HG03108 (cell line): ENCODE measurements around the gene CLN3.
"Not testable (repeated sequence)": the region's sequence is repeated elsewhere in the genome, so short reads cannot be mapped to it uniquely, and the experiment has no call there.

Experiments
- ATAC-seq: cut with Tn5 transposase; IDR thresholded peaks from one replicate; pipeline ENCODE4 v1.9.1; 2021; ENCODE audit warnings: moderate library complexity; ENCODE audit not compliant: unreplicated experiment

CLN3 gene

DNA sequence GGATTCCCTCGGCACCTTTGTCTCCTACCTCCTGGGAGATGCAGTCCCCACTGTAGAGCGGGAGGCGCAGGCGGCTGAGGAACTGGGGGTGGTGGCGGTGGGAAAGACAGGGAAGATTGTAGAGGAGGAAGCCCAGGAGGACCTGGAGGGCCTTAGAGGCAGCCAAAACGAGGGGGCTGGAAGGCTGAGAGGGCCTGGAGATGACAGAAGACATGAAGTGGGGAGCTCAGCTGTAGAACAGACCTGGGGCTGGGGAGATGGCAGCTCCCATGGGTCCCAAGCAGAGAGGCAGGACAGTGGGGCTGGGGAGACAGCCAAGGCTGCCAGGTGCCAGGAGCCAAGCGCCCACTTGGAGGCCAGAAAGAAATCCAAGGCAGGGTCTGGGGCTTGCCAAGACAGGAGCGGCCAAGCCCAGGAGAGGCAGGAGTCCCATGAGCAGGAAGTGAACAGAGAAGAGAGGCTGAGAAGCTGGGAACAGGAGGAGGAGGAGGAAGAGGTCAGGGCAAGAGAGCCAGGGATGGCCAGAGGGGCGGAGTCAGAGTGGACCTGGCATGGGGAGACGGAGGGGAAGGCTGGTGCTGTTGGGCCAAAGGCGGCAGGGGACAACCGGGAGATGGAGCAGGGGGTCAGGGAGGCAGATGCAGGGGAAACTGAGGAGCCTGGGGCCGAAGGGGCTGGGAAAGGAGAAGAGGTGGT lies 3.4 kb upstream of the CLN3 start:
- ATAC-seq: no peak

DNA sequence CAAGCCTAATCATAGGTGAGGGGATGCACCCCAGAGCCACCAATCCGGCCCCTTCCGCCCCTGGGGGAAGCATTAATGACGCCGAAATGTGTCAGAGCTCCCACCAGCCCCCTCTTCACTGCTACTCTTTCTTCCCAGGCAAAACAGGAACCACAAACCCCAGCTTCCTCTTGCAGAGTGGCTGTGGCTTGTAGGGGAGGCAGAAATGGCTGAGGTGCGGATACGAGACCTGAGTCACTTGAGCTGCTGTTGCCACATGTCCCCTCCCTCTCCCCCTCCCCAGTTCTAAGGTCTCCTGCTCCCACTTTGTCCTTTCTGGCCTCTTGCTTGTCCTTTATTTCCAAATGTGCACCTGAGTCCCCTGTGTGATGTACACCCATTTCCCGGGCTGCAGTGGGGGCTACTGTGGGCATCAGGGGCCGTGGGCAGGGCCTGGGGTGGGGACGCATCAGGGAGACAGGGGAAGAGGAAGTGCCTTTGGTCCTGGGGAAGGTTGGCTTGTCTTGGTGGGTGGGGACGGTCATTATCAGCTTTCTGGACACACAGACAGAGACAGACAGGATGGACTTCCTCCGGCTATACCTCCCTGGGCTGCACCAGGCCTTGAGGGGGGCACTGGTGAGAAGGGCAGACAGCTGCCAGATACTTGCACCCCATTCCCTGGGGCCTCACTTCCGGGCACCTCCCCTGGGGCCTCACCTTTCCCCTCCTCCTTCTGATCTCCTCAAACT lies 2.4 kb upstream of the CLN3 start, which contains the start of gene APOBR:
Gene APOBR, plus strand, starts transcription at position 523 of the 731 bp plus-strand sequence. Its CDS starts 39 bp downstream, at position 562.
- peak; percentile 40 for ATAC-seq

DNA sequence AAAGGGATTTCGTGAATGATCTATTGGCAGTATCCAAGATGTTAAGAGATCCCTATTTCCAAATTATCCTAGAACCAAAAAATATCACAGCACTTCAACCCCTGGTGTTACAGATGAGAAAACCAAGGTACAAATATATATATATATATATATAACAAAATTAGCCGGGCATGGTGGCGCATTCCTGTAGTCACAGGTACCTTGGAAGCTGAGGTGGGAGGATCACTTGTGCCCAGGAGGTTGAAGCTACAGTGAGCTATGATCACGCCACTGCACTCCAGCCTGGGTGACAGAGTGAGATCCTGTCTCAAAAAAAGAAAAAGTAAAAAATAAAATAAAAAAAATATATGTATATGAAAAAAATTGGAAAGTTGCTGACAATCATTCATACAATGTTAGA lies 637 bp upstream of the CLN3 start:
- no peak for ATAC-seq

DNA sequence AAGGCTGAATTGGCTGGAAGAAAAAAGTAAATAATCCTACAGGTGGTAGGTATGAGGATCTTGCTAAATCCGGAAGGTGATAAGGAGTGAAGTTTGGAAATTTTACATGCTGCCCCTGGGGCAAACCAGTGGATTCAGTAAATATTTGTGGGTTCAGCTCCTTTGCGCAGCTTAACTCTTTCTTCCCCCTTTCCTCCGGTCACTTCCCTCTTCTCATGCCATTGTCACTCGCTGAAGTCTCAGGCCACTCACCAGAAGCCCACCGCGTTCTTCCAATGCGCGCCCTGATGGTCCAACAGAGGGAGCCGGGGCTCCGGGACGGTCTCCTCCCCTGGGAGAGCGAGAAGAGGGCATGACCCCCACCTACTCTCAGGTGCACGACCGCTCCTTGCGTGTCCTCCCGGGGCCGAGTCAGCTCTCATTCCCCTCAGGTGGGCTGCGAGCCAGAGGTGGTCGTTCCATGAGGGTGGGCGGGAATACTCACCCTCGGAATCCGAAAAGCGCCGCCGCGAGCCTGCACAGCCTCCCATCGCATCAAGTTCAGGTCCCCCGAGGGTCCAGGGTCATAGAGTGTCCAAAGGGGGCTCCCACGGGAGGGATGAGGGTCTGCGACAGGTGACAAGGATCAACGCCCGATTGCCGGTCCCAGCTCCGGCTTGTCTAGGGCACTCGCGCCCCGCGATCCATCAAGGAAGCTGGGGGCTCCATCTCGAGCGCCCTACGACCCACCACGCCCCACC lies 474 bp downstream of the CLN3 start:
- peak; percentile 9 for ATAC-seq

DNA sequence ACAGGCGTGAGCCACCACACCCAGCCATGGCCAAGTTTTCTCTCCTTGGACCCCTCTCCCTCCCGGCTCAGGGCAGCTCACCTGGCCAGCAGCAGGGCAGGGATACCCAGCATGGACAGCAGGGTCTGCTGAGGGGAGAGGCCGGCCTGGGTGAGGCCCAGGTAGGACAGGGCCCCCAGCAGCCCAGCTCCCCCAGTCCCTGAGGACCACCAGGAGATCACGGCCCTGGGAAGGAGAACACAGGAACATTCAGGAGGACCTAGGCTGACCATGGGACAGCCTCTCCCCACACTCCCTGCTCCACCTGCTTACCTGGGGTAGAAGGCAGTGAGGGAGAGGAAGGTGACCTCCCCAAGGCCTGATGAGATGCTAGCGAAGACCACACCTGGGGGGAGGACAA lies 5.6 kb downstream of the CLN3 start:
- ATAC-seq: no peak

DNA sequence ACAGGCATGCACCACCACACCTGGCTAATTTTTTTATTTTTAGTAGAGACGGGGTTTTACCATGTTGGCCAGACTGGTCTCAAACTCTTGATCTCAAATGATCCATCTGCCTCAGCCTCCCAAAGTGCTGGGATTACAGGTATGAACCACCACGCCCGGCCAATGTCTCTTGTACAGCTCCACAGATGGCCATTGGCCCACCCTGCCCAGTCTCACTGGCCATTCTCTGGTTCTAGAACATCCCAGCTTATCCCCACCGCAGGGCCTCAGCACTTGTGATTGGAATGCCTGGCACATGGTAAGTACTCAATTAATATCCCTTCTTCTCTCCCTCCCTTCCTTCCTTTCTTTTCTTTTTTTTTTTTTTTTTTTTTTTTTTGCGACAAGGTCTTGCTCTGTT lies 8.5 kb downstream of the CLN3 start:
- not testable (repeated sequence) for ATAC-seq

DNA sequence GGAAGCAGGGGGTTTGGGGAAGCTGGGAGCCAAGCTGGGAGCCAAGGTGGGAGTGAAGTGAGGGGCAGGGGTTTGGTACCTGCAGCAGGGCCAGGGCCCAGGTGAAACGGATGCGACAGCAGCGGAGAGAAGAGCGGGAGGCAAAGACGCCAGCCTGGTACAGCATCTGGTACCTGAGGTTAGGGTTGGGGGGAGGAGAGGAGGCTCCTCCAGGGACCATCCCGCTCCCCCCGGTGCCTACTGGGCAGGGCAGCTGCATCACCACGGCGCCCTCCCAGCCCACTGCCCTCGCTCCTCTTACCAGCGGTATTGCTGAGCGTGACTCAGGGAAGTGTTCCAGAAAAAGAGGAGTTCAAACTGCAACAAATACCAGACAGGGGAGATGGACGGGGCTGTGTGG lies 9.8 kb downstream of the CLN3 start:
- no peak for ATAC-seq

DNA sequence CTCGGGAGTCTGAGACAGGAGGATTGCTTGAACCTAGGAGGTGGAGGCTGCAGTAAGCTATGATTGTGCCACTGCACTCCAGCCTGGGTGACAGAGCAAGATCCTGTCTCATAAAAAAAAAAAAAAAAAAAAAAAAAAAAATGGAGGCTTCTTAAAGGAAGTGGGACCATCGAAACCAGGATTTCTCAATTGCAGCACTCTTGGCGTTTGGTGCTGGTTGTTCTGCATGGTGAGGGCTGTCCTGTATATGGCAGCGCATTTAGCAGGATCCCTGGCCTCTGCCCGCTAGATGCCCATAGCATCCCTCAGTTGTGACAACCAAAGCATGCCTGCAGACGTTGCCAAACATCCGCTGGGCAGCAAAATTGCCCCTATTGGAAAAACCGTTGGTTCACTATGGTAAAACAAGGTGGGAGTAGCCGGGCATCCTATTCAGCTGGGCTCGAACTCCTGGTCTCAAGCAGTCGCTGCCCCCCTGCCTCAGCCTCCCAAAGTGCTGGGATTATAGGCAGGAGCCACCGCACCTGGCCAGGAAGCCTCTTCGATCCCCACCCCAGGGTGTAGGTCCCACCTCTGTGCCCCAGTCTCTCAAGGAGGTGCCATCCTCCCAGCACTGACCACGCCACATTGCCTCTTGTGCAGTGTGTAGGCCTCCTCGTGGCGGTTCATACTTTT lies 13.2 kb downstream of the CLN3 start:
- no peak for ATAC-seq

DNA sequence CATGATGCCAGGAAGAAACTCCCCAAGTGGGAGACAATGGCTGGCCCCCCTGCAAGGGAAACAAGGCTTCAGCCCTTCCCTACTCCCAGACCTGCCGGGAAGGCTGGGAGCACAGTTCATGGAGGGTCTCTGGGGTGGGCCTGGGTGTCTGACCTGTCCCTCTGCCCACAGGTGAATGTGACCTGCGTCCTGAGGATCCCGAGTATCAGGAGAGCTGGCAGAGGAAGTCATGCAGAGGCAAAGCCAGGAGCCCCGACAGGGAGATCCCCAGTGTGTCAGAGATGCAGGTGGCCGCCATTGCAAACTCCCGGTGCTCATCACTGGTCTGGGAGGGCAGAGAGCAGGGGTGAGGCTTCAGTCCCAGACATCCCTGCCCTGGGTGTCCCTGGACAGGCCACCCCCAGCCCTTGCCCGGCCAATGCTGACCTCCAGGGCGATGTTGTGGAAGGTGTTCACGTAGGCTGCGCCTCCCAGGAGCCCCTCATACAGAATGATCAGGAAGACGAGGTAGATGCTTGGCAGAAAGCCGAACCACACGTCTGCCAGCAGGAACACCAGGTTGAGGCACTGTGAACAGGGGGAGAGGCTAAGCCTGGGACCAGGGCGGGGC lies 14.5 kb downstream of the CLN3 start:
- no peak for ATAC-seq

DNA sequence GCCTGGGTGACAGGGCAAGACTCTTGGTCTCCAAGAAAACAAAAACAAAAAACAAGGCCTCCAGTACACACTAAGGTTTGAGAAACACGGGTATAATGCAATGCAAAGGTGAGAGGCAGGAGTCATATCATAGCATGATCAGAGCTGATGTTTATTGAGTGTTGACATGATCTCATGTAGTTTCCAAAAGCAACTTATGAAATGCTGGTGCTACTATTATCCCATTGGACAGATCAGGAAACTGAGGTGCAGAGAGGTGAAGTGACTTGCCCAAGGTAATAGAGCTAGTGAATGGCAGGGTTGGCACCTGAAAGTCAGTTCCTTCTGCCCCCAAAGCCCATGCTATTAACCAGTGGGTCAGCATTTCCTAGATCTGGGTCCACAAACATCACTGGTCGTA lies 16.7 kb downstream of the CLN3 start:
- ATAC-seq: no peak

DNA sequence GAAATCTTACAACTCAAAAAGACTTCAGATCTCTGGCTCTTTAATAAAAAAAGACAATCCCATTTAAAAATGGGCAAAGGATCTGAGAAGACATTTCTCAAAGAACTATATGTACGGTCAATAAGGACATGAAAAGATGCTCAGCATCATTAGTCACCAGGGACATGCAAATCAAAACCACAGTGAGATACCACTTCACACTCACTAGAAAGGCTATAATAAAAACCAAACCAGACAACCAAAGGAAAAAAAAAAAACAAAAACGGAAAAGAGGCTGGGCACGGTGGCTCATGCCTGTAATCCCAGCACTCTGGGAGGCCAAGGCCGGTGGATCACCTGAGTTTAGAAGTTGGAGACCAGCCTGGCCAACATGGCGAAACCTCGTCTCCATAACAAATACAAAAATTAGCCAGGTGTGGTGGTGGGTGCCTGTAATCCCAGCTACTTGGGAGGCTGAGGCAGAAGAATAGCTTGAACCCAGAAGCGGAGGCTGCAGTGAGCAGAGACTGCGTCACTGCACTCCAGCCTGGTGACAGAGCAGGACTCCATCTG lies 18.1 kb downstream of the CLN3 start:
- no peak for ATAC-seq

DNA sequence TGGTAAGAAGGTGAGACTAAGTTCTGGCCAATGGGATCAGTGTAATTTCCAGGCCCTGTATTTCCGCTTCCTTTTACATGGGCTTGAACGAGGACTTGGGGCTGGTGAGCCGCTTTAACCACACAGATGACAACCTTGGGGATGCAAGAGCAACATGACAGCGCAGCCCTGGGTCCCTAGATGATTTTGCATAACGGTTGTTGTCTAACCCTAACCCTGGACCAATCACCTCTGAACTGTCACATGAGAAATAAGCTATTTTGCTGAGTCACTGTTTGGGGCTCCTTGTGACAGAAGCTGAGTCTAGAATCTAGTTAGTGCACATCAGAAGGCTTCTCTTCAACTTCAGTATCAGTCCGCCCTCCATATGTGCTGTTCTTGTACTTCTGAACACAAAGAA lies 44.8 kb downstream of the CLN3 start:
- not testable (repeated sequence) for ATAC-seq

DNA sequence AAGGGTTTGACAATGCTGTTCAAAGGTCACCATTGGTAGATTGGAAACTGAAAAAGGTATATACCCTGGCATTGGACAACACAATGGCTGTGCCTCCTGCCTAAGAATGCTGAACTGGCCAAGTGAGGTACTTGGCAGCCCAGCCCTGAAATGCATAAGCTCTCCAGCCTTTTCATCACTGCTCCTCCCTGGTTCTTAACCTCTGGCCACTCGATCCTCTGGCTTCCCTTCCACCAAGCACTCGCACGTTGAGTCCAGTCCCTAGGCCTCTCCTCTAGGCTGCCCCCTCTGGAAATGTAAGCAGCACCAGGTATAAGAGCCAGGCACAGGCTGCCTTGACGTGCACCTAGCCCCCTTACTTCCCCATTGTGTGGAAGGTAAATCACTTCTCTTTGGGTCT lies 45.5 kb downstream of the CLN3 start:
- ATAC-seq: not testable (repeated sequence)

DNA sequence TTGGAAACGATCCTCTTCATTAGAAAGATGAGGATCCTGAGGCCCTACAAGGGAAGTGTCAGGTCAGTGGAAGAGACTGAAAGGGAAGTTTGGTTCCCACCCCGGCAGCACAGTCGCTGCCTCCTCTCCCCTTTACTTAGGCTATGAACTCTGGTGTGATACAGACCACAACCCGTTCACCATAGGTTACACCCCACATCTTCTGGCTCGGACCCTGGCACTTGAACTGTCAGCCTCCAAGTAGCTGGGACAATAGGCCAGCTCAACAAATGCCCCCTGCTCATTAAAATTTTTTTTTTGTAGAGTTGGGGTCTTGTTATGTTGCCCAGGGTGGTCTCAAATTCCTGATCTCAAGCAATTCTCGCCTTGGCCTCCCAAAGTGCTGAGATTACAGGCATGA lies 47.9 kb downstream of the CLN3 start:
- ATAC-seq: not testable (repeated sequence)

DNA sequence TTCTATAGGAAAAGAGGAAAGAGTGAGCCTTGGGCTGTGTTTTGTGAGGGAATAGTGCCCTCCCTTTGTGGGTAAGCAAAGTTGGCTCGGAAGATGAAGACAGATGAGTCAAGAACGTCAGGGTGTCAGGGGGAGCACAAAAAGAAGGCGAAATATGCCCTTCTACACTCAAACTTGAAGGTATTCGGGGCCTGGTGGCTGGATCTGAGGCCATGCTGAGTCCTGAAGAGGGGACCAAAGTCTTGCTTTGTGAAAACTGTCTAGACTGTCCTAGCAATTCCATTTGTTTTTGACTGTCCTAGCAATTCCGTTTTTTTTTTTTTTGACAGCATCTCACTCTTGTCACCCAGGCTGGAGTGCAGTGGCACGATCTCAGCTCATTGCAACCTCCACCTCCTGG lies 53.0 kb downstream of the CLN3 start:
- ATAC-seq: not testable (repeated sequence)

DNA sequence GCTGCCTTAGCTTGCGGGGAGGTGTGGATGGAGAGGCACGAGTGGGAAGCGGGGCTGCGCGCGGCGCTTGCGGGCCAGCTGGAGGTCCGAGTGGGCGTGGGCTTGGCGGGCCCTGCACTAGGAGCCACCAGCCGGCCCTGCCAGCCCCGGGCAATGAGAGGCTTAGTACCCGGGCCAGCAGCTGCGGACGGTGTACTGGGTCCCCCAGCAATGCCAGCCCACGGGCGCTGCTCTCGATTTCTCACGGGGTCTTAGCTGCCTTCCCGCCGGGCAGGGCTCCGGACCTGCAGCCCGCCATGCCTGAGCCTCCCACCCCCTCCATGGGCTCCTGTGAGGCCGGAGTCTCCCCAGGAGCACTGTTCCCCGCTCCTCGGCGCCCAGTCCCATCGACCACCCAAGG lies 56.5 kb downstream of the CLN3 start:
- not testable (repeated sequence) for ATAC-seq
